Hindlimb muscle (tissue), 1 donor: ENCODE results near the gene ZNF142. TPM values are rescaled to one million over a fixed set of nuclear protein-coding genes. Genes with fewer than 3 reads are reported as not detected.

ENCODE experiments used
- DNase-seq: peaks from one replicate; pipeline ENCODE4 v3.0.0-alpha.2; 2013
- polyA plus RNA-seq: library from polyadenylated mRNA; unstranded; fragments of 120-200 nt; gene quantifications from one replicate; pipeline ENCODE4 v1.2.1, GENCODE V29; 2013; ENCODE audit not compliant: insufficient read length

Gene ZNF142
- polyA plus RNA-seq: 16.8 TPM

DNA sequence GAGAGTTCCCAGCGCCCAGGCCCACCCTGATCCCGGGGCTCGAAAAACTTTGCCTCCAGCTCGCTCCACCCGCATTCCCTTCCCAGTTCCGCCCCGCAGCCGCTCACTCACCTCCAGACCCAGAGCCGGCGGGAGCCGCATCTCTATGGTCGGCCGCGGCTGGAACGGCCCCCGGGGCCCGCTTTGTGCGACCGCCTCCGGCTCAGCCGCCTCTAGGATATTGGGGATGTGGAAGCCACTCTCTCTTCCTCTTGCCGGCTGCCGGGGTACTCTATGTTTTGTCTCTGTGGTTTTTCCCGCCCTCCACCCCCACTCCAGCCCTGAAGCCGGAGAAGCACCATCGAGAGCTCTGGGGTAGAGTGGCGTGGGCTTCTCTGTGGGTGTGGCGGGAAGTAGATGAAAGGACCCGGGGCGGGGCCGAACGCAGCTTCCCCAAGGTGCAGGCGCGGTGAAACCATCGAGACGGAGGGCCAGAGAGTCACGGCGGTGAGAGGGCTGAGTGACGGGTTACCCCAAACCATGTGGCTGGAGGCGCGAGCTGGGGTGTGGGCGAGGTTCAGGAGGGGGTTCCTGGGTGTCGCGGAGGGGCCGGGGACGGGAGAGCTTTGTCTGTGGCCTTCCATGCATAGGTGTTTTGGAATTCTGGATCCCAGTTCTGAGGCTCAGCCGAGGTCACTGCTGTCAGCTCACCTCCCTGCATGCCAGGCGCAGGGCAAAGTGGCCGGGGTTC, at the start of gene ZNF142, which contains the start of gene BCS1L:
Gene ZNF142 (minus strand): TSS at position 366 of the 730 bp plus-strand sequence. CDS start 3,194 bp downstream, outside the sequence.
Gene BCS1L (plus strand): TSS at position 426 of the 730 bp plus-strand sequence. CDS start 1,305 bp downstream, outside the sequence.
- DNase-seq: peak; percentile 88

- DNase-seq: no peak
These were observed 48.7 kb upstream of the ZNF142 start for GRCh38 chr2:218708086-218708485.

DNA sequence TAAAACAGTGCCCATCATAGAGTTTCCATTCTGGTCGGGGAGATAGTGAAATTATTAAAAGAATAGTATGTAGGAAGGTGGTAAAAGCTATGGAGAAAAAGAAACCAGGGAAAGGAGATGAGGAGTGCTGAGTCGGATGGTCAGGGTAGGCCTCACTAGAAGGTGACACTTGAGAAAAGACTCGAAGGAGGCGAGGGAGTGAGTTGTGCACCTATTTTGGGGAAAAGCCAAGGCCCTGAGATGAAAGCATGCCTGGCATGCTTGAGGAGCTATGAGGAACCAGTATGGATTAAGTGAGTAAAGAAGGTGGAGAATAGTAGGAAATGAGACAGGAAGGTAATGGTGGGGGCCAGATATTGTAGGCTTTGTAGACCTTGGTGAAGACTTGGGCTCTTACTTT, 43.9 kb upstream of the ZNF142 start:
- no peak for DNase-seq

DNA sequence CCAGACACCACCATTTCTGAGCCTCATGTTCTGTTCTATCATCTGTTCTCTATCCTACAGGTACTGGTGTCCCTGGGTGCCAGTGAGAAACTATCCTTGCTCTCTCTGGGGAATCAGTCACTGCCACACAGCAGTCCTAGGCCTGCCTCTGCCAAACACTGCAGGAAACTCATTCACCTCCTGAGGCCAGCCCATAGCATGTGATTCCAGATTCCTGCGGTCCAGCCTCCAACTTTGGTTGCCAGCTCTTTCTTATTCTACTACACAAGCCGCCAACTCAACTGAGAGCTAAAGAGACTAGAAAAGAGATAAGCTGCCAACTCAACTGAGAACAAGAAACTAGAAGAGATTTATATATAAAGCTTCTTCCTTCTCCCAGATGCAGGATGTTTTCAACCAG, 42.4 kb upstream of the ZNF142 start:
- no peak for DNase-seq

- DNase-seq: no peak
These were observed 39.5 kb upstream of the ZNF142 start for GRCh38 chr2:218698885-218699284.

GRCh38 chr2:218694405-218695145, 35.2 kb upstream of the ZNF142 start:
- no peak for DNase-seq

GRCh38 chr2:218691234-218691633, 31.8 kb upstream of the ZNF142 start:
- DNase-seq: peak; percentile 63

DNA sequence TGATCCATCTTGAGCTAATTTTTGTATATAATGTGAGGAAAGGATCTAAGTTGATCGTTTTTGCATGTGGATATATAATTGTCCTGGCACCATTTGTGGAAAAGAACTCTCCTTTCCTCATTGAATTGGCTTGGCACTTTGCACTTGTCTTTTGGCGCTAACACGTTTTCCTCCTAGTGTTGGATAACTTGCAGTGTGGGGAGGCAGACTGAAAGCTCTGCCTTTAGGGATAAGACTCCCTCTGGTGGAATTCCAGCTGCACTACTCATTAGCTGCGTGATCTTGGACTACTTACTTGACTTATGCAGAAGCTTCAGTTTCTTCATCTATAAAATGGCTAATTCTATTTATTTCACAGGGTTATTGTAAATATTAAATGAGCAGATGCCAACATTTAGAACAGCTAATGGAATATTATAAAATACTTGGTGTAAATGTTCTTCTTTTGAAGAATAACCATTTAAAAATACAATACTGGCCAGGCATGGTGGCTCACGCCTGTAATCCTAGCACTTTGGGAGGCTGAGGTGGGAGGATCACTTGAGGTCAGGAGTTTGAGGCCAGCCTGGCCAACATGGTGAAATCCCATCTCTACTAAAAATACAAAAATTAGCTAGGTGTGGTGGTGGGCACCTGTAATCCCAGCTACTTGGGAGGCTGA, 28.1 kb upstream of the ZNF142 start:
- DNase-seq: peak; percentile 83

DNA sequence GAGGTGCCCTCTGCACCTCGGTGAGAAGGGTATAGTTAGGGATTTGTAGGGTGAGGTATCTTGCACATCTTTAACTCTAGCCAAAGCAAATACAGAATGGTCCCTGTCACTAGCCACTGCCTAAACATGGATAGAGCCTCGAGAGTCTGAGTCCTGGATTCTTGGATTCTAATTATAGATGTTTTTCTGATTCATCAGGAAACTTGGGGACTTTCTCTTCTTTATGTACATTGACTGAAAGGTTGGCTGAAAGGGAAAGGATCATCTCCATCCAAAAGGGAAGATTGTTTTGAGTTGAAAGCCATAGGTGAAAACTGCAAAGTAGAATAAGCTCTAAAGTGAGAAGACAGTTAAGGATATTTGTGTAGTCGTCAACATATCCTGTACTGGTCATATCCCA, 20.6 kb upstream of the ZNF142 start:
- no peak for DNase-seq

- DNase-seq: no peak
These were observed 19.7 kb upstream of the ZNF142 start for GRCh38 chr2:218679119-218679518.

GRCh38 chr2:218671654-218672566, 12.5 kb upstream of the ZNF142 start, which contains the start of the genes RNF25 and STK36:
Gene RNF25 (minus strand): TSS chr2:218672002. CDS start chr2:218671970, 32 bp downstream.
Gene STK36 (plus strand): TSS chr2:218672086. CDS start chr2:218672830, 744 bp downstream.
- peak; percentile 90 for DNase-seq

- DNase-seq: no peak
These were observed 11.8 kb upstream of the ZNF142 start for GRCh38 chr2:218671097-218671653.

- no peak for DNase-seq
These were observed 5.2 kb upstream of the ZNF142 start for GRCh38 chr2:218664653-218665052.

DNA sequence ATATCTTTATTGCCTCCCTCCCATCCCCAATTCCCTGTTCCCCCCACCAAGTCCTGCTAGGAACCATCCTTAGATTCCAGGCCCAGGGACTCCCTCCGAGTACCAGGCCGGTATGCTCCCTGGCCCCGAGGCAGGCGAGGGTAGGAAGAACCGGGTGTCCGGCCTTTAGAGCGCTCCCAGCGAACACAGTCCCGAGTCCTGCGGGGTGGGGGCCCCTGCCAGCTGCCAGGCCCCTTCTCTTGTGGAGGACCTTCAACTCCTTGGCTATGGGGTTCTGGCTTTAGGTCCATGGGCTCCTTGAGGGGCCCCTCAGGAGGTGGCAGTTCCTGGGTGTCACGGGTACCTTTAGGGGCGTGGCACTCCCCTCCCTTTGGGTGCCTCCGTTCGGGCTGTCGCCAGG, 4.5 kb upstream of the ZNF142 start:
- no peak for DNase-seq

DNA sequence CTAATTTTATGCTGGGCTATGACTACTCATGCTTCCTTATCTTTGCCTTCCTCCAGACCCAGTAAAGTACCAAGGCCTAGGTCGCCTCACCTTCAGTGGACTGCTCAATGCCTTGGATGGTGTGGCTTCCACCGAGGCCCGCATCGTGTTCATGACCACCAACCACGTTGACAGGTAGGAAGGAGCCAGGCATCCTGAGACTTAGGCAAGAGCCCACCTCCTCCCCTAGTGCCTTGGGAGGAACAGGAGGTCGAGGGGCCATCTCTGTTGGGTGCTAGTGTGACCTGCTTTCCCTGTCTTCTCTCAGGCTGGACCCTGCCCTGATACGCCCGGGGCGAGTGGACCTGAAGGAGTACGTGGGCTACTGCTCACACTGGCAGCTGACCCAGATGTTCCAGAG, 3.4 kb upstream of the ZNF142 start:
- DNase-seq: no peak

DNA sequence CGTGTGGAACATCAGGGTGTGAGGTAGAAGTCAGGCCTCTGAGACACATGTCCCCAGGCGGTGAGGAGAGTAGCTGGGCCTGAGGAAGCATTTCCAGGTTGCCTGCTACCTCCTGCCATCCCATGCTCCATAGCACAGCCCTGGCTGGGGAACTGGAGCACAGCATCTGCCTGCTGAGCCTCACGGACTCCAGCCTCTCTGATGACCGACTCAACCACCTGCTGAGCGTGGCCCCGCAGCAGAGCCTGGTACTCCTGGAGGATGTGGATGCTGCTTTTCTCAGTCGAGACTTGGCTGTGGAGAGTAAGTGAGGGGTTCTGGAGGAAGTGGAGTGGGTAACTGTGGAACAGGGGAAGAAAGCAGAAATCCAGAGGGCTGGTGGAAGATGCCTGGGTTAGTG, 3.0 kb upstream of the ZNF142 start:
- no peak for DNase-seq

DNA sequence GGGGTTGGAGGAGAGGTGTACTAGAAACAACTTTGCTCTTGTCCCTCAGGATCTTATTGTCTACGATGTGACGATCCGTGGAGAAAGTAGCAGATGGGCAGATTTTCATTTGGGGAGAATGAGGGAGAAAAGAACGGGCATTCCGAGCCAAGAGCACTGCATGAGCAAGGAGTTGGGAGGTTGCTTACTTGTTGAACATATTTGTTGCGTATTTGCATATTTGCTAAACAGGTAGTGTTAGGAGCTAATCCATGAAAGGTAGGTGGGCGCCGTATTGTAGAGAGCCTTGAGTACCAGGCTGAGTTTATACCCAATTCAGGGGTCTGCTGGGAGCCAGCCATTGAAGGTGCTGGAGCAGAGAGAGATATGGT, 550 bp upstream of the ZNF142 start:
- DNase-seq: peak; percentile 8

DNA sequence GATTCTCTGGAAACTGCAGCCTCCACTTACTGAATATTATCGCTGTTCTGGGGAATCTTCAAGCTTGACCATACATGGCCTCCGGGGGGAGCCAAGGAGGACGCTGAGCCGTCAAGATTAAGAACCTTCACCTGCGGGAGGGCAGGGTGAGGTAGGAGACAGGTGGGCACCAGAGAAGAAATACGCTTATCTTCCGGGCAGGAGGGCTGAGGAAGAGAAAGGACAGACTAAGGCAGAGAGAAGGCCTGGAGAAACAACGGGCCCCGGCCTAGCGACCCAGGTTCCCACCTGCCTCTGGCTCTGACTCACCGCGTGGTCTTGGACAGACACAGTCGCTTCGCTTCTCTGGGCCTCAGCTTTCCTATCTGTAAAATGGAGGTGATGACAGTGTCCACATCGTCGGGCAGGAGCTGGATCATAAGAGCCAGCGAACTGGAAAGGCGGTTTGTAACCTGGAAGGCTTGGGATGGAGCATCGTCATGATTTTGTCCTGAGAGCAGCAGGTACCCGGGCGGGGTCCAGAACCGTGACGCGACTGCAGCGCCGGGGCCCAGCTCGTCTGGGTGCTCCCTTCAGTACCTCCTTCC, 659 bp downstream of the ZNF142 start:
- peak; percentile 12 for DNase-seq

- no peak for DNase-seq
These were observed 3.7 kb downstream of the ZNF142 start for GRCh38 chr2:218655751-218656150.

DNA sequence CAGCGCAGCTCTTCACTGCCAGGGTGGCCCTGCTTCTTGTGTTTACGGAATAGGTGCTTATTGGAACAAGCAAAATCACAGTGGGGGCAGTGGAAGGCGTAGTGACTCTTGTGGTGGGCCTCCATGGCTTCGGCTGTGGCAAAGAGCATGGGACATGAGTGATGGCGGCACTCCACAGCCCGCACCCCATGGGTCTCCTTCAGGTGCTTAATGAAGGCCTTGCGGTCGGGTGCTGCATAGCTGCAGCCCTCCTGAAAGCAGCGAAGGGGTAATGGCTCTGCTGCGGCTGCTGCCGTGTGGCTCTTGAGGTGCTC, 10.7 kb downstream of the ZNF142 start:
- no peak for DNase-seq

DNA sequence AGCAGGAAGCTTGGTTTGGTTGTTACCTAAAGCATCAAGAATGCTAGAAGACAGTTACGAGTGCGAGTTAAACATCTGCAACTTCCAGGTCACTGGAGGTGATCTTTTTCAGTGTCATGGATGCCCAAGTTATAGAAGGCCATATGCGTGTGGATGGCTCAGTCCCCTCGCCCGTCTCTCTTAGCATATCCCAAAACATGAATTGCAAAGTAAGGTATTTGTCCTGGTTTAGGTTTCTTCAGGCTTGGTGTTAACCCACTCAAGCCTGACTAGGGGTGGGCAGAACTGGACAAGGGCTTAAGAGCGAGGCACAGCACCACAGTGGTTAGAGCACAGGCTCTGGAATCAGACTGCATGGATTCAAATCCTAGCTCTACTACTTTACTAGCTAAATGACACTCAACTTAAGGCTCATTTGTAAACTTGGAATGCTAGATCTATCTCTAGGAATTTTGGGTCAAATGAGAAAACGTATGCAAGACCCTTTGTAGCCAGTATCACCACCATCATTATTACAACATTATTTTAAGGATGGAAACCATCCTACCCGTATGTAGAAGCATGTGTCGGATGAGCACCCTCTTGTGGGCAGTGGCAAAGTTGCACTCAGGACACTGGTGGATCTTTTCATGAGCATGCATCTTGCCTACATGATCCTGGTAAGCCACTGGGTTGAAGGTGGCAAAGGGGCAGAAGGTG, 11.2 kb downstream of the ZNF142 start:
- peak; percentile 26 for DNase-seq
